ENCODE measurements around the gene STOX2.
"Not testable (repeated sequence)": the region's sequence is repeated elsewhere in the genome, so short reads cannot be mapped to it uniquely, and the experiment has no call there.

The STOX2 gene

GRCh38 chr4:184030764-184031163 is 125.7 kb downstream of the STOX2 start:
- no peak overlapping the region for H3K4me3 ChIP-seq (ENCODE audit: control insufficient read depth, low read depth, low read length)
- no peak for TF ChIP-seq CTCF (conservative IDR thresholded peaks at IDR 0.05; ENCODE audit: control insufficient read depth, insufficient read depth, low read depth, low read length)
- DNase-seq (ENCODE audit: low read depth) = no peak

GRCh38 chr4:184032091-184032490 is 127.0 kb downstream of the STOX2 start:
- no peak for TF ChIP-seq CTCF (conservative IDR thresholded peaks at IDR 0.05; ENCODE audit: control insufficient read depth, insufficient read depth, low read depth, low read length)
- H3K4me3 ChIP-seq (ENCODE audit: control insufficient read depth, low read depth, low read length) = no peak overlapping the region
- no peak for DNase-seq (ENCODE audit: low read depth)

- no peak overlapping the region for H3K4me3 ChIP-seq (ENCODE audit: control insufficient read depth, low read depth, low read length)
- no peak for TF ChIP-seq CTCF (conservative IDR thresholded peaks at IDR 0.05; ENCODE audit: control insufficient read depth, insufficient read depth, low read depth, low read length)
- DNase-seq (ENCODE audit: low read depth) = peak; percentile 3
Measured at GRCh38 chr4:184039963-184040383, 134.9 kb downstream of the STOX2 start.

- TF ChIP-seq CTCF (conservative IDR thresholded peaks at IDR 0.05; ENCODE audit: control insufficient read depth, insufficient read depth, low read depth, low read length) = no peak
- no peak for DNase-seq (ENCODE audit: low read depth)
- H3K4me3 ChIP-seq (ENCODE audit: control insufficient read depth, low read depth, low read length) = no peak overlapping the region
Measured at GRCh38 chr4:184041156-184041555, 136.0 kb downstream of the STOX2 start.

- no peak overlapping the region for H3K4me3 ChIP-seq (ENCODE audit: control insufficient read depth, low read depth, low read length)
- no peak for TF ChIP-seq CTCF (conservative IDR thresholded peaks at IDR 0.05; ENCODE audit: control insufficient read depth, insufficient read depth, low read depth, low read length)
- no peak for DNase-seq (ENCODE audit: low read depth)
Measured at GRCh38 chr4:184046148-184046547, 141.0 kb downstream of the STOX2 start.

GRCh38 chr4:184051262-184051661 is 146.2 kb downstream of the STOX2 start:
- DNase-seq (ENCODE audit: low read depth); H3K4me3 ChIP-seq (ENCODE audit: control insufficient read depth, low read depth, low read length): not testable (repeated sequence)

- no peak for DNase-seq (ENCODE audit: low read depth)
- no peak overlapping the region for H3K4me3 ChIP-seq (ENCODE audit: control insufficient read depth, low read depth, low read length)
- no peak for TF ChIP-seq CTCF (conservative IDR thresholded peaks at IDR 0.05; ENCODE audit: control insufficient read depth, insufficient read depth, low read depth, low read length)
Measured at GRCh38 chr4:184052616-184053015, 147.5 kb downstream of the STOX2 start.
